ENCODE results near the gene VEGFB.

GRCh38 chr11:64263947-64264317 lies 29.5 kb downstream of the VEGFB start:
- TF ChIP-seq CTCF (IDR thresholded peaks at IDR 0.05) (no peak), SIN3A (IDR thresholded peaks at IDR 0.05; ENCODE audit: borderline replicate concordance, insufficient read depth, low read depth, low read length) (no peak)

All from Panc1 (cell line).